ENCODE data around the gene BTNL3.
"Not testable (repeated sequence)": the region's sequence is repeated elsewhere in the genome, so short reads cannot be mapped to it uniquely, and the experiment has no call there.

BTNL3 gene, protein sequence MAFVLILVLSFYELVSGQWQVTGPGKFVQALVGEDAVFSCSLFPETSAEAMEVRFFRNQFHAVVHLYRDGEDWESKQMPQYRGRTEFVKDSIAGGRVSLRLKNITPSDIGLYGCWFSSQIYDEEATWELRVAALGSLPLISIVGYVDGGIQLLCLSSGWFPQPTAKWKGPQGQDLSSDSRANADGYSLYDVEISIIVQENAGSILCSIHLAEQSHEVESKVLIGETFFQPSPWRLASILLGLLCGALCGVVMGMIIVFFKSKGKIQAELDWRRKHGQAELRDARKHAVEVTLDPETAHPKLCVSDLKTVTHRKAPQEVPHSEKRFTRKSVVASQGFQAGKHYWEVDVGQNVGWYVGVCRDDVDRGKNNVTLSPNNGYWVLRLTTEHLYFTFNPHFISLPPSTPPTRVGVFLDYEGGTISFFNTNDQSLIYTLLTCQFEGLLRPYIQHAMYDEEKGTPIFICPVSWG

DNA sequence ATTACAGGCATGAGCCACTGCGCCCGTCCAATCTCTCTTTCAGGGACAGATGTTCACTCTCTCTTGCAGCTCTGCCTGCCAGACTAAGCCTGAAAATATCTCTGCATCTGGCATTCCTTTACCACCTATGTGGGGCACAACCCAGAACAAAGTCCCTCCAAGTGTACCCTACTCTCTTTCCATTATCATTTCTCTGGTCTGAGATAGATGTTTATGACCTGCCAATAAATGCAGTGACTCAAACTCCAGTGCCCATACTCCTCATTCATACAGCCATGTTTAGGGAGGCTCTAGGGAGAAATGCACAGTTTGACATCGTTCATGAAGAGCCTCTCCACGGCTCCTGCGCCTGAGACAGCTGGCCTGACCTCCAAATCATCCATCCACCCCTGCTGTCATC is at the start of gene BTNL3:
TSS of gene BTNL3 (plus strand) at position 255 of the 400 bp plus-strand sequence. CDS start 183 bp downstream, outside the sequence.
- no peak for DNase-seq

GRCh38 chr5:180950291-180950949 is 38.2 kb upstream of the BTNL3 start:
- DNase-seq, result no peak

- no peak for DNase-seq
These were observed 29.0 kb upstream of the BTNL3 start for GRCh38 chr5:180959661-180960060.

DNA sequence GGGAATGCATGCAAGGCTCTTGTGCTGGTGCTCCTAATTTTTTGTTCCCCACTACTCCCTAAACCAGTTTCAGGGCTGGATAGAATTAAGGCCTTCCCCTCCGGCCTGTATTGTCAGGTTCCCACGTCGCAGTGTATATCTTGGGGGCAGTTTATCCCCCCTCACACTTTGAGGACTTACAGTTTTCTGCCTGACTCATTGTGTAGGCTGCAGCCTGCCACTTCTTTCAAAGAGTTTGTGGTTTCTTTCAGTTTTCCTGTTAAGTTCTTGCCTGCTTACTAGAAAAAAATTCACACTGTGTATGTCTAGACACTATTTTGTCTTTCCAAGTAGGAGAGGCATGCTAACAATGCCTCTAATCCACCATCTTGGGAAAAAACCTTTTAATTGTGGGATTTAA is 28.4 kb upstream of the BTNL3 start:
- DNase-seq, result no peak

- DNase-seq, result no peak
These were observed 19.2 kb upstream of the BTNL3 start for GRCh38 chr5:180969406-180969805.

GRCh38 chr5:180970336-180970735 is 18.3 kb upstream of the BTNL3 start:
- DNase-seq, result no peak

GRCh38 chr5:180970875-180971274 is 17.8 kb upstream of the BTNL3 start:
- no peak for DNase-seq

DNA sequence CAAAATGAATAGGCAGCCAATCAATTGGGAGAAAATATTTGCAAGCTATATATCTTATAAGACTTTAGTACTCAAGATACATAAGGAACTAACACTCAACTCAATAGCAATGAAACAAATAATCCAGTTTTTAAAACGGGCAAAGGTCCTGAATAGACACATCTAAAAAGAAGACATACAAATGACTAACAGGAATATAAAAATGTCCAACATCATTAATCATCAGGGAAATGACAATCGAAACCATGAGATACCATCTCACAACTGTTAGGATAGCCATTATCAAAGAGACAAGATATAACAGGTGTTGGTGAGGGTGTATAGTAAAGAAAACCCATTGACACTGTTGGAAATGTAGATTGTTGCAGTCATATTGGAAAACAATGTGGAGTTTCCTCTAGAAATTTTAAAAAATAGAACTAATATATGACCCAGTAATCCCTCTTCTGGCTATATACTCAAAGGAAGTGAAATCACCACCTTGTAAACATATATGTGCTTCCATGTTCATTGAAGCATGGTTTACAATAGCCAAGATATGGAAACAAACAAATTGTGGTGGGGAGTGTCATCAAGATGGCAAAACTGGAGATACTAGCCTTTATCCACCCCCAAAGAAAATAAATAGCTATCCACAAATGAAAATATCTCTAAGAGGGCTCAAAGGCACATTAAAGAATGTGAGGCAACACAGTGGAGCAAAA is 13.9 kb upstream of the BTNL3 start:
- no peak for DNase-seq

GRCh38 chr5:180975338-180975737 is 13.3 kb upstream of the BTNL3 start:
- peak; percentile 3 for DNase-seq

DNA sequence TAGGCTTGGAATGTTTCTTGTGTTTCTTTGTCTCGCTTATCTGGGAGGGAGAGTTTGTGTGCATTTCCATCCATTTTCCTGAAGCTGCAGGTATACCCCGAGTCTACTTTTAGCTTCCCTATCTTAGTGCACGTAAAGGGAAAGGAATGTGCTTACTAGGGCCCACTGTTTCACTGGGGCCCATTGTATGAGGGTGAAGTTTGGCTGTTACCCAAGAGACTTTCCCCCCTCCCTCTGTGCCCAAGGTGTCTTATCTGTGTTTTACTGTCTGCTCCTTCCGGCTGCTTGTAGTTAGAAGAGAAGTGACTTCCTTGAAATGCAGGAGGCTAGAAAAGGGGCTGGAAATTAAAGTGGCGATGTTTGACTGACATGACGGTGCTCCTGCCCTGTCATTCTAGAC is 12.1 kb upstream of the BTNL3 start:
- DNase-seq, result no peak

GRCh38 chr5:180977852-180978251 is 10.8 kb upstream of the BTNL3 start:
- no peak for DNase-seq

- DNase-seq, result no peak
These were observed 6.5 kb upstream of the BTNL3 start for GRCh38 chr5:180982008-180982741.

DNA sequence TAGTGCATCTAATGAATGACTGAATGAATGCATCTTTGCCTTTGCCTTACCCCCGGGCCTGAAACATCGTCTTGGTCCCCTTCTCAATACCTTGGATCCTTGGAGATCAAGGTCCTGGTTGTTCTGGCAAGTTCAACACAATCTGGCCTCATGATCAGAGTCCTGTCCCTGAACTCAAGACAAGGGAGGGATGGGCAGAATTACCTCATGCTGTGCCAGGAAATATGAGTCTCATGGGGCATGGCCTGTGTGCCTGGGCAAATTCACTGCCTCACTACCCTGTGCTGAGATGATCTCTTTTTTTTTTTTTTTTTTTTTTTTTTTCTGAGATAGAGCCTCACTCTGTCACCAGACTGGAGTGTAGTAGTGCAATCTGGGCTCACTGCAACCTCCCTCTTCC is 630 bp upstream of the BTNL3 start:
- DNase-seq, result no peak

GRCh38 chr5:180990086-180990881 is 1.6 kb downstream of the BTNL3 start:
- peak; percentile 1 for DNase-seq

GRCh38 chr5:180990882-180991242 is 2.2 kb downstream of the BTNL3 start:
- DNase-seq, result no peak

GRCh38 chr5:181001947-181002346 is 13.3 kb downstream of the BTNL3 start:
- DNase-seq, result no peak

- no peak for DNase-seq
These were observed 17.1 kb downstream of the BTNL3 start for GRCh38 chr5:181005791-181006190.

DNA sequence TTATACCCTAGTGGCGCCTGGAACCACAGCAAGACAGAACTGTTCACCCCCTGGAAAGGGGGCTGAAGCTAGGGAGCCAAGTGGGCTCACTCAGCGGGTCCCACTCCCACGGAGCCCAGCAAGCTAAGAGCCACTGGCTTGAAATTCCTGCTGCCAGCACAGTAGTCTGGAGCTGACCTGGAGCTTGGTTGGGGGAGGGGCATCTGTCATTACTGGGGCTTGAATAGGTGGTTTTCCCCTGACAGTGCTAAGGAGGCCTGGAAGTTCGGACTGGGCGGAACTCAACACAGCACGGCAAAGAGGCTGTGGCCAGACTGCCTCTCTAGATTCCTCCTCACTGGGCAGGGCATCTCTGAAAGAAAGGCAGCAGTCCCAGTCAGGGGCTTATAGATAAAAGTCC is 19.5 kb downstream of the BTNL3 start:
- DNase-seq, result no peak

DNA sequence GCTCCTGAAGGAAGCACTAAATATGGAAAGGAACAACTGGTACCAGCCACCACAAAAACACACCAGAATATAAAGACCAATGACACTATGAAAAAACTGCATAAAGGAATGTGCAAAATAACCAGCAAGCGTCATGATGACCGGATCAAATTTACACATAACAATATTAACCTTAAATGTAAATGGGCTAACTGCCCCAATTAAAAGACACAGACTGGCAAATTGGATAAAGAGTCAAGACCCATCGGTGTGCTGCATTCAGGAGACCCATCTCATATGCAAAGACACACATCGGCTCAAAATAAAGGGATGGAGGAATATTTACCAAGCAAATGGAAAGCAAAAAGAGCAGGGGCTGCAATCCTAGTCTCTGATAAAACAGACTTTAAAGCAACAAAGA is 21.4 kb downstream of the BTNL3 start:
- DNase-seq, result not testable (repeated sequence)

GRCh38 chr5:181014654-181015053 is 26.0 kb downstream of the BTNL3 start:
- not testable (repeated sequence) for DNase-seq

GRCh38 chr5:181017448-181017847 is 28.8 kb downstream of the BTNL3 start:
- not testable (repeated sequence) for DNase-seq

DNA sequence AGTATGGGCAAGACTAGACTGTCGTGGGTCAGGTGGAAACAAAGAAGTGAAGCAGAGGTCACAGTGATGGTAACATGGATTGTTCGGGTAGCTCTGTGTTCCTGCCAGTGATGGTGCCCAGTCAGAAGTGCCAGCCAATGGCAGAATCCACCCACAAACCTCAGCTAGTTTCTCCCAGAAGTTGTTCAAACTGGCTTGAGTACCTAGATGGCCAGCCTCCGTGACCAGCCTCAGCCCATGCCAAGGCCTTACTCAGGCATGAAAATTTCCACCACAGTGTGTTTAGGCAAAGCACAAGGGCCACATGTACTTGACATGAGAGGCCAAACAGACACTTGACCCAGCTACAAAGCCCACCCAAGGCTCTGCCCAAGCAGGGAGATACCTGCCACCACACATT is 32.0 kb downstream of the BTNL3 start:
- no peak for DNase-seq

Measured in suppressor macrophage treated with lipopolysaccharide for 4 hours (primary cell).